ENCODE measurements around the gene SLC29A3. TPM values are rescaled to one million over a fixed set of nuclear protein-coding genes. Genes with fewer than 3 reads are reported as not detected.

The SLC29A3 gene
- total RNA-seq, 1 experiment from 2014 or later, result 35.7 TPM

- POLR2A ChIA-PET (ENCODE audit: unreplicated experiment), result interaction anchor here (0.6 kb wide), 1 partner anchor 10 kb away, joined by 4 read pairs; no protein-coding TSS in a partner anchor
- no peaks in the 10 kb centered on the region for H3K36me3 ChIP-seq (ENCODE audit: low read depth)
- BruUV-seq (replicated peaks), result no TSS peak
Observed at GRCh38 chr10:71294091-71294561, 24.9 kb upstream of the SLC29A3 start.

GRCh38 chr10:71294856-71295255 lies 24.2 kb upstream of the SLC29A3 start:
- POLR2A ChIA-PET (ENCODE audit: unreplicated experiment), result interaction anchor here (0.6 kb wide), 1 partner anchor 10 kb away, joined by 4 read pairs; no protein-coding TSS in a partner anchor
- Histone ChIP-seq H3K79me2 (ENCODE audit: low read depth) (no peaks in the 10 kb centered on the region), H3K27me3 (ENCODE audit: insufficient read depth, low read depth) (no peaks in the 10 kb centered on the region), H3F3A (ENCODE audit: insufficient read depth, low read depth) (0 out of 2 replicates have a peak, but pooled peaks cover 6% of the 10 kb centered on the region), H3K36me3 (ENCODE audit: low read depth) (no peaks in the 10 kb centered on the region), H3K4me1 (replicated peaks; ENCODE audit: insufficient read depth) (no peaks in the 10 kb centered on the region), H3K9me2 (ENCODE audit: insufficient read depth) (no peaks in the 10 kb centered on the region), H3K4me3 (no peak overlapping the region), H2AFZ (no peak overlapping the region), H3K27ac (no peak overlapping the region), H3K4me2 (no peak overlapping the region), H4K20me1 (ENCODE audit: insufficient read depth) (no peaks in the 10 kb centered on the region), H3K9me3 (ENCODE audit: insufficient read depth, low read depth) (no peaks in the 10 kb centered on the region)
- no TSS peak for BruUV-seq (replicated peaks)
- TF ChIP-seq EZH2 (IDR thresholded peaks at IDR 0.05; ENCODE audit: low read depth) (no peak), CTCF (conservative IDR thresholded peaks at IDR 0.05) (no peak)
- intact Hi-C loops (cut with micrococcal nuclease; ENCODE audit: unreplicated experiment), result no loop called here
- DNase-seq, result no peak
- CTCF ChIA-PET, result interaction anchor here (0.6 to 1.1 kb wide), 3 partner anchors 10 to 413 kb away, joined by 3 to 5 read pairs (median 4); no protein-coding TSS in a partner anchor

More at GRCh38 chr10:71294091-71294561, 24.9 kb upstream of the SLC29A3 start:
- H4K20me1 ChIP-seq (ENCODE audit: insufficient read depth), result no peaks in the 10 kb centered on the region
- no peak overlapping the region for H3K4me3 ChIP-seq
- no peak overlapping the region for H3K27ac ChIP-seq
- no peaks in the 10 kb centered on the region for H3K9me2 ChIP-seq (ENCODE audit: insufficient read depth)
- intact Hi-C loops (cut with micrococcal nuclease; ENCODE audit: unreplicated experiment), result no loop called here
- H2AFZ ChIP-seq, result no peak overlapping the region
- DNase-seq, result peak in 1 of 2 experiments; percentile 74
- H3K4me1 ChIP-seq (replicated peaks; ENCODE audit: insufficient read depth), result no peaks in the 10 kb centered on the region
- no peak overlapping the region for H3K4me2 ChIP-seq
- no peaks in the 10 kb centered on the region for H3K27me3 ChIP-seq (ENCODE audit: insufficient read depth, low read depth)
- CTCF ChIA-PET, result interaction anchor here (0.6 to 1.1 kb wide), 3 partner anchors 10 to 414 kb away, joined by 3 to 5 read pairs (median 4); no protein-coding TSS in a partner anchor
- no peaks in the 10 kb centered on the region for H3K79me2 ChIP-seq (ENCODE audit: low read depth)
- TF ChIP-seq CTCF (conservative IDR thresholded peaks at IDR 0.05) (no peak), EZH2 (IDR thresholded peaks at IDR 0.05; ENCODE audit: low read depth) (no peak)
- no peaks in the 10 kb centered on the region for H3K9me3 ChIP-seq (ENCODE audit: insufficient read depth, low read depth)
- 0 out of 2 replicates have a peak, but pooled peaks cover 6% of the 10 kb centered on the region for H3F3A ChIP-seq (ENCODE audit: insufficient read depth, low read depth)

GRCh38 chr10:71295641-71296040 lies 23.4 kb upstream of the SLC29A3 start:
- TF ChIP-seq EZH2 (IDR thresholded peaks at IDR 0.05; ENCODE audit: low read depth) (no peak), CTCF (conservative IDR thresholded peaks at IDR 0.05) (no peak)
- Histone ChIP-seq H3K27me3 (ENCODE audit: insufficient read depth, low read depth) (no peaks in the 10 kb centered on the region), H3K79me2 (ENCODE audit: low read depth) (no peaks in the 10 kb centered on the region), H3K4me2 (no peak overlapping the region), H3K27ac (no peak overlapping the region), H3K4me1 (replicated peaks; ENCODE audit: insufficient read depth) (no peaks in the 10 kb centered on the region), H3K4me3 (no peak overlapping the region), H4K20me1 (ENCODE audit: insufficient read depth) (no peaks in the 10 kb centered on the region), H3K9me3 (ENCODE audit: insufficient read depth, low read depth) (no peaks in the 10 kb centered on the region), H3K9me2 (ENCODE audit: insufficient read depth) (no peaks in the 10 kb centered on the region), H2AFZ (no peak overlapping the region), H3F3A (ENCODE audit: insufficient read depth, low read depth) (0 out of 2 replicates have a peak, but pooled peaks cover 6% of the 10 kb centered on the region), H3K36me3 (ENCODE audit: low read depth) (no peaks in the 10 kb centered on the region)
- intact Hi-C loops (cut with micrococcal nuclease; ENCODE audit: unreplicated experiment), result no loop called here
- ChIA-PET CTCF (no interaction called here), POLR2A (ENCODE audit: unreplicated experiment) (no interaction called here)
- no peak for DNase-seq
- no TSS peak for BruUV-seq (replicated peaks)
